K562 (cell line): ENCODE results near the gene NRN1L. TPM values are rescaled to one million over a fixed set of nuclear protein-coding genes. Genes with fewer than 3 reads are reported as not detected.

Experiments
- ARID3A ChIP-seq: IDR thresholded peaks from 2 replicates; pipeline ENCODE4 v1.6.1; 2012; ENCODE audit warnings: low read depth, low read length, improper control_type of control experiment, borderline replicate concordance
- BCLAF1 ChIP-seq, 2 experiments: fragments of 450-650 bp in 1 of 2; IDR thresholded peaks; 2 replicates each; pipeline ENCODE4 v1.6.1; 2011 to 2017; ENCODE audit warnings: low read depth in 2 of 2, antibody characterized with exemption in 1 of 2, borderline replicate concordance in 1 of 2, low read length in 1 of 2, mild to moderate bottlenecking in 1 of 2, mixed read lengths in 1 of 2; ENCODE audit not compliant: control insufficient read depth in 1 of 2
- BRF2 ChIP-seq: IDR thresholded peaks from 3 replicates; pipeline ENCODE4 v1.6.1; 2011; ENCODE audit warnings: borderline replicate concordance, mild to moderate bottlenecking; ENCODE audit not compliant: insufficient read length, insufficient read depth
- GABPA ChIP-seq: fragments of 200-800 bp; sonication (Bioruptor generic); conservative IDR thresholded peaks from 2 replicates; pipeline ENCODE4 v1.6.1; 2016; ENCODE audit warnings: low read depth, missing genetic modification characterization, missing compliant biosample characterization
- GABPB1 ChIP-seq: sonication (generic); formaldehyde crosslinking; IDR thresholded peaks from 2 replicates; pipeline ENCODE4 v1.8.0; 2022; ENCODE audit warnings: mild to moderate bottlenecking, missing genetic modification reagents
- NRF1 ChIP-seq, 2 experiments: fragments of 450-650 bp; IDR thresholded peaks in 1 of 2; conservative IDR thresholded peaks in 1 of 2; 2 replicates each; pipeline ENCODE4 v1.6.1; 2014; ENCODE audit warnings: mild to moderate bottlenecking in 2 of 2
- PATZ1 ChIP-seq: fragments of 250-450 bp; sonication (Bioruptor Pico); IDR thresholded peaks from 2 replicates; pipeline ENCODE4 v1.5.0; 2020; ENCODE audit warnings: mild to moderate bottlenecking, borderline replicate concordance
- RBFOX2 ChIP-seq: fragments of 200-400 bp; formaldehyde crosslinking; IDR thresholded peaks from 2 replicates; pipeline ENCODE4 v1.6.1; 2017; ENCODE audit warnings: low read depth, mild to moderate bottlenecking, low read length, moderate library complexity
- RUNX1 ChIP-seq: sonication (generic); IDR thresholded peaks from 2 replicates; pipeline ENCODE4 v1.6.1; 2016; ENCODE audit warnings: antibody characterized with exemption, low read depth
- SMAD1 ChIP-seq: fragments of 150-350 bp; IDR thresholded peaks from 2 replicates; pipeline ENCODE4 v1.6.1; 2014; ENCODE audit warnings: low read length, low read depth; ENCODE audit not compliant: partially characterized antibody
- SMAD2 ChIP-seq: fragments of 150-350 bp; IDR thresholded peaks from 2 replicates; pipeline ENCODE4 v1.6.1; 2014; ENCODE audit warnings: low read depth, mild to moderate bottlenecking, low read length
- SP1 ChIP-seq: sonication (generic); formaldehyde crosslinking; IDR thresholded peaks from 2 replicates; pipeline ENCODE4 v1.8.1; 2022; ENCODE audit warnings: mild to moderate bottlenecking, missing genetic modification reagents
- STAT5B ChIP-seq: fragments of 250-450 bp; sonication (Bioruptor Pico); IDR thresholded peaks from 2 replicates; pipeline ENCODE4 v1.8.0; 2021; ENCODE audit warnings: mild to moderate bottlenecking, inconsistent platforms
- ZFP91 ChIP-seq: sonication (generic); formaldehyde crosslinking; IDR thresholded peaks from 2 replicates; pipeline ENCODE4 v1.8.0; 2022; ENCODE audit warnings: mild to moderate bottlenecking, missing genetic modification reagents
- ZNF124 ChIP-seq: sonication (generic); formaldehyde crosslinking; IDR thresholded peaks from 2 replicates; pipeline ENCODE4 v1.8.1; 2022; ENCODE audit warnings: missing genetic modification reagents
- ZNF583 ChIP-seq: fragments of 250-450 bp; sonication (Bioruptor Pico); IDR thresholded peaks from 2 replicates; pipeline ENCODE4 v1.4.0; 2020
- polyA plus RNA-seq, 8 experiments: library from polyadenylated mRNA; depleted of rRNA in 4 of 8; stranded (reverse) in 5 of 8; unstranded in 3 of 8; fragments of >200 nt; fragmentation: Nextera tagmentation in 2 of 8; fragmentation: Illumina TruSeq in 1 of 8; extraction: Ambion mirVana in 2 of 8; extraction: Trizol in 1 of 8; gene quantifications; 2 replicates each; pipeline versions ENCODE4 v1.2.1 to v1.2.3, GENCODE V29; 2011 to 2014; ENCODE audit warnings: inconsistent platforms in 1 of 8, missing spikeins in 1 of 8
- total RNA-seq, 7 experiments: library from RNA; depleted of rRNA in 6 of 7; stranded (reverse); fragments of >200 nt in 6 of 7; fragmentation: Illumina TruSeq in 2 of 7; extraction: Trizol in 2 of 7; gene quantifications; 2 replicates each; pipeline versions ENCODE4 v1.2.1 to v1.2.3, GENCODE V29; 2011 to 2021; ENCODE audit warnings: low replicate concordance in 1 of 7

The NRN1L gene
- total and polyA plus RNA-seq, 9 of the 15 experiments (the other 6 are each of a cell fraction or from before 2014, with no cell fraction given): 0.22 to 0.86 (median 0.61) TPM; not detected in 5

GRCh38 chr16:67872631-67873434 lies 11.9 kb upstream of the NRN1L start, which contains the start of gene EDC4 (continued):
- TF ChIP-seq BCLAF1 (IDR thresholded peaks at IDR 0.05; ENCODE audit: borderline replicate concordance in 1 of 2, control insufficient read depth in 1 of 2, low read depth in 2 of 2, low read length in 1 of 2): peak in 1 of 2 experiments; percentile 97; a peak in 2 of 4 replicates
- TF ChIP-seq NRF1 (conservative IDR thresholded peaks at IDR 0.05 in 1 of 2, IDR thresholded peaks at IDR 0.05 in 1 of 2): peak; percentile 76 to 77
- TF ChIP-seq RBFOX2: peak; percentile 90
- peak; percentile 99 for TF ChIP-seq GABPA
- TF ChIP-seq ZFP91 (CRISPR knock-in tag): no peak
- TF ChIP-seq ZNF583 (CRISPR knock-in tag): no peak
- TF ChIP-seq ARID3A: peak; percentile 67
- TF ChIP-seq PATZ1: no peak
- peak; percentile 30 for TF ChIP-seq SMAD1
- TF ChIP-seq STAT5B: no peak
- TF ChIP-seq SMAD2: no peak
- TF ChIP-seq BRF2: no peak
- TF ChIP-seq ZNF124 (CRISPR knock-in tag): no peak
- peak; percentile 97 for TF ChIP-seq SP1 (CRISPR knock-in tag)
- peak; percentile 100 for TF ChIP-seq GABPB1 (CRISPR knock-in tag)
- no peak for TF ChIP-seq RUNX1
